GM19397 (cell line): Measurements from ENCODE around the gene RAI1.
"Not testable (repeated sequence)": the region's sequence is repeated elsewhere in the genome, so short reads cannot be mapped to it uniquely, and the experiment has no call there.

ENCODE experiments used
- ATAC-seq: cut with Tn5 transposase; IDR thresholded peaks from one replicate; pipeline ENCODE4 v1.9.1; 2021; ENCODE audit warnings: mild to moderate bottlenecking, moderate library complexity; ENCODE audit not compliant: unreplicated experiment

Gene RAI1

GRCh38 chr17:17795946-17796786 lies 114.9 kb downstream of the RAI1 start:
- no peak for ATAC-seq

- ATAC-seq, result no peak
These were observed 115.5 kb downstream of the RAI1 start for GRCh38 chr17:17796787-17797061.

- no peak for ATAC-seq
These were observed 116.0 kb downstream of the RAI1 start for GRCh38 chr17:17797119-17797809.

DNA sequence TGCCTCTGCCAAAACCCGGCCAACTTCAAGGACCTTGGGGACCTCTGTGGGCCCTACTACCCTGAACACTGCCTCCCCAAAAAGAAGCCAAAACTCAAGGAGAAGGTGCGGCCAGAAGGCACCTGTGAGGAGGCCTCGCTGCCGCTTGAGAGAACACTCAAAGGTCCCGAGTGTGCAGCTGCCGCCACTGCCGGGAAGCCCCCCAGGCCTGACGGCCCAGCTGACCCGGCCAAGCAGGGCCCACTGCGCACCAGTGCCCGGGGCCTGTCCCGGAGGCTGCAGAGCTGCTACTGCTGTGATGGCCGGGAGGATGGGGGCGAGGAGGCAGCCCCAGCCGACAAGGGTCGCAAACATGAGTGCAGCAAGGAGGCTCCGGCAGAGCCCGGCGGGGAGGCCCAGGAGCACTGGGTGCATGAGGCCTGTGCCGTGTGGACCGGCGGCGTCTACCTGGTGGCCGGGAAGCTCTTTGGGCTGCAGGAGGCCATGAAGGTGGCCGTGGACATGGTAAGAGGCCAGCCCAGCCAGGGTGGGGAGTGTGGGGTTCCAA lies 116.8 kb downstream of the RAI1 start:
- no peak for ATAC-seq

DNA sequence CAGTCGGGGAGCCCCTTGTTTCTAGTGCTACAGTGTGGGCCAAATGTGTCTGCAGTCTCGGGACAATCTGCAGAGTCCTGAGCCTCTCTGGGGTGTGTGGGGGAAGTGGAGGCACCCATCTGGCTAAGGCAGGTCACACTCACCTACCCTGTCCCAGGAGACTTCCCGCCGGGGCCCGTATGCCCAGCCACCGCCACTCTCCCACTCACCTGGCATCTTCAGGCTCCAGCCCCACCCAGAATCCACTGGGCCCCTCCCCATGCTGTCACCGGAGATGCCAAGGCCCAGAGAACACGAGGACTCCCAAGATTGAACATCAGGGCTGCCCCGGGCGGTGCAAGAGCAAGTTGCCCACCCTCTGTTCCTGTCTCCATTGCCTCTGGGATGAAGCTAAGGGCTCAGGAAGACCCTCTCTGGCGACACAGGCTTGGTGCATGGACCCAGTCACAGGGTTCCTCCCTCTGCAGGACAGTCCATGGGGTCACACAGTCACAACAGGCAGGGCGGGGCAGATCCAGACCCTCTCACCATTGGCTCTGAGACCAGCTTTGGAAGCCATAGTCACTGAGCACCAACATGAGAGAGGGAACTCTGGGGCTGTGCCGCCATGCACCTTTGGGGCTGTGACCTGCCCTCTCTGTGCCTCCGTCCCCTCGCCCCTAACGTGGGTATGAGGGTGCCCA lies 117.5 kb downstream of the RAI1 start:
- ATAC-seq, result no peak

DNA sequence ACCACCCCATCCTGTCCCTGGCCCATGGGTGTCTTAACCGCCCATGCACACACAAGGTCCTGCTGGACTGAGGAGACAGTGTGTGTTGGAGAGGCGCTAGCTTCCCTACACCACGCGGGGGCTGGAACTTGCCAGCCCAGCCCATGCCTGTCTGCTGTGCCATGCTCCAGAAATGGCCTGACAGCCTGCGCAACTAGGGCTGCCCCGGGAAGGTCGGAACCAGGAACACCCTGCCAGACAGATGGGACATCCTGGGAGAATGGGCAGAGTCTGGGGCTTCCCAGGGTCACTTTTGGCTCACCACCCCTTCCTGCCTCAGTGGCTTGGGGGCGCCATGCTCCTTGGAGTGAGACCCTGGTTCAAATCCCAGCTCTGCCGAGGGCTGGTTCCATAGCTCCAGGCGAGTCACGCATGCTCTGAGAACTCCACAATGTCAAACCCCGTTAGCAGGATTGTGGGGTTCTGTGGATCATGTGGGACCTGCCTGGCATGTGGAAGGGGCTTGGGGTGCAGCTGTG lies 119.3 kb downstream of the RAI1 start:
- ATAC-seq, result no peak

DNA sequence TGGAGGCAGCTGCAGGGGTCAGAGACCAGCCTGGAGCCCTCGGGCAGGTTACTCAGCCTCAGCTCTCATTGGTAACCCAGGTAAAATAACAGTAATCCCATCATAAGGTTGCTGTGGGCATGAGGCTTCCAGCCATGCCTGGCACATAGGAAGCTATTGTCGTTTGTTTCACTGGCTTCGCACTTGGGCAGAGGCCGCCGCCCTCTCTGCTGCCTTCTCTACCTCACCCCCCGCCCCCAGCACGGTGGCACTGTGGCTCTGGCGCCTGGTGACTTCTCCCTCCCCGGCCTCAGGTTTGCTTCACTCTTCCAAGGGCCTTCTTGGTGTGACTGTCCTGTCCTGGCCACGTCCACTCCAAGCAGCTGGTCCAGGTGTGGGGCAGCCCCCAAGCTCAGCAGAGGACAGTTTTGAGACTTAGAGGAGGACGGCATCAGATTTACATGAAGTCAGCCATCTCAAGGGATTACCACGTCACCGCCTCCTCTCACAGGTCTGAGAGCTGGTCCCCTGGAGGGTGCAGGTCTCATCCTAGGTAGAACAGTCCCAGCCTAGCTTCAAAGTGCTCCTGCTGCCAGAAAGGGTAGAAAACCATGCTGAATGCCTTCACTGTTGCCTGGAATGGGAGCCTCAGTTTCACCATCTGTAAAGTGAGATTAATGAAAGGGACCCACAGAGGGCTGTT lies 120.7 kb downstream of the RAI1 start:
- no peak for ATAC-seq

GRCh38 chr17:17804007-17804406 lies 122.7 kb downstream of the RAI1 start:
- no peak for ATAC-seq

- ATAC-seq, result no peak
These were observed 124.3 kb downstream of the RAI1 start for GRCh38 chr17:17805575-17805974.

DNA sequence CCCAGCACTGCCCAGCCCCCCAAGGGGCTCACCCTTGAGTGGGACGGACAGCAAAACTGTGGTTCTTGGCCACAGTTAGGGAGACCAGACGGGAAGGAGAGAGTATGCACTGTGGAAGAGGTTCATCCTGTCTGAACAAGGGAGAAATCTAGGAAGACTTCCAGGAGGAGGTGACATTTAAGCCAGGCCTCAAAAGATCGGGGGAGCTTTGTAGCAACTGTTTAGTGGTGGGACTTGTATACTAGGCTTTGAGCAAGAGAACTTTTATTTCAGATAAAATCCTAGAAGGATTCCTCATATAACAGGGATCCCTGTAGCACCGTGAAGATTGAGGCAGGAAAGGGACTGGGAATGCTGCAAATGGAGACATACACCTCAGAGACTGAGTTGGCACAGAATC lies 124.8 kb downstream of the RAI1 start:
- no peak for ATAC-seq

DNA sequence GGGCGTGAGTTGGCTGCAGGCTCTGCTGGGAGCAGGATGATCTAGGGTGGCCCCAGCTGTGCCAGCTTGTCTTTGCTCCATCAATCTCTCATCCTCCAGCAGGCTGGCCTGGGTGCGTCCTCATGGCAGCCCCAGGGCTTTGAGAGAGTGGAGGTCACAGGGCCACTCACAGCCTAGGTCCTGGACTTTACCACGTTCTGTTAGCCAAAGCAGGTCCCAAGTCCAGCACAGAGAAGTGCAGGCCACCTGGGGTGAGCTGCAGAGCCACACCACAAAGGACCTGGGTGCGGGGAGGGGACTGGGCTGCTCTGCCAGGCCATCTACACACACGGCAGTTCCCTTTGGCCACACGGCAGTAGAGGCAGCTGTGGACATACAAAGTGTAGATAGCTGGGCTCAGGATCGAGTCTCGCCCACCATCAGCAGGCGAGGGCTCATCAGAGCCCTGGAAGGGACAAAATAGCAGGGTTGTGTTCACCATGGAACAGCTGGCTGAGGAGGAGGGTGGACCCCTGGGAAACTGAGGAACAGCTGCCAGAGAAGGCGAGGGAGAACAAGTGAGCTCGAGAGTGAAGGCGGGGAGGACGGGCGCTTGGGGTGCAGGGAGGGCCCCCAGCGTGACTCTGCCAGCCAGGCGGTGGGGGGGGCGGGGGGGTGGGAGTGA lies 125.5 kb downstream of the RAI1 start:
- ATAC-seq, result no peak

- no peak for ATAC-seq
These were observed 126.2 kb downstream of the RAI1 start for GRCh38 chr17:17807440-17807839.

- not testable (repeated sequence) for ATAC-seq
These were observed 126.9 kb downstream of the RAI1 start for GRCh38 chr17:17808200-17808599.

DNA sequence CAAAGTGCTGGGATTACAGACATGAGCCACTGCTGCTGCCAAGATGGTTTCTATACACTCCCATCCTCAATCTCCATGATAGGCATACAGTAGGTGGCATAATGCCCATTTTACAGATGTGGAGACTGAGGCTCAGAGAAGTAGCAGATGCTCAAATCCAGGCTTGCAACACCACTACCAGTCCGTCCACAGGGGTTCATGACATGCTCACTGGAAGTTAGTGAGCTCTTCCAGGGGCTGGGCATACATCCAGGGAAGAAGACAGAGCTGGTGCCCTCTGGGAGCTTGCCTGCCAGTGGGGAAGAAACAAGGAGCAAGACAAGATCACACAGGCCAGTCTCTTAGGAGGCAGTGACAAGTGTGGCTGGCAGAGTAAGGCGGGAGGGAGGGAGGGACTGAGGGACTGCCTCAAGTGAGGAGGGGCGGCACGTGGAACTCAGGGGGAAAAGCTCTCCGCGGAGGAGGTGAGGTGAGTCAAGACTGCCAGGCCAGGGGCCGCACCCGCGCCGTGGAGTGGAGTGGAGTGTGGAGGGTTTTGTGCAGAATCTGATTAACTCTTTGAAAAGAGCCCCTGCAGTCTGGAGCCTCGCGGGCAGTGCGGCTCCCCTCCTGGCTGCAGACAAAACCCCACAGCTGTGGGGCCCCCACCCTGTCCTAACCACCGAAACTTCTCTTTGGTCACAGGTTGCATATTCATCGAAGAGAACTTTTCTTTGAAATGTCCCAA lies 127.6 kb downstream of the RAI1 start:
- no peak for ATAC-seq

DNA sequence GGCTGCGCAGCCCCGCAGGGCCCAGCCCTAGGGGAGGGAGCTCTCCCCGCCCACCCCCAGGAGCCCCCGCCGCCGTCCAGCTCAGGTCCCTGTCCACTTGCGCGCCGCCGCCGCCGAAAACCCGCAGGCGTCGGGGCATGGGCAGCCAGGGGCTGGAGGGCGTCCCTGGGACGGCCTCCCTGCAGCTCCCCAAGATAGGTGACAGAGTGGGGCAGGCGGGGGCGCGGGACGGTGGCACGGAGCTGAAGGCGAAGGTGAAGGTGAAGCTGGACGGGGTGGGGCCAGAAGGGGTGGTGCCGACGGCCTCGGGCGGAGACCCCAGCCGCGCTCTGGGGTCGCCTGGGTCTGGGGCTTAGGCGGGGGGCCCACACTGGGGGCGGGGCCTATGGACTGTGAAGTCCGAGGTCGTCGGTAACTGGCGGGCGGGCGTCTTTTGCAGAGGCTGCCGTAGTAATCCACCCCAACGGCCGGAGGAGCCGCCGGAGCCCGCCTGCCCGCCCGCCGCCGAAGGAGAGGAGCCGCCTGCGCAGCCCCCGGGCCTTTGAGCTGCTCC lies 128.3 kb downstream of the RAI1 start:
- ATAC-seq, result no peak

DNA sequence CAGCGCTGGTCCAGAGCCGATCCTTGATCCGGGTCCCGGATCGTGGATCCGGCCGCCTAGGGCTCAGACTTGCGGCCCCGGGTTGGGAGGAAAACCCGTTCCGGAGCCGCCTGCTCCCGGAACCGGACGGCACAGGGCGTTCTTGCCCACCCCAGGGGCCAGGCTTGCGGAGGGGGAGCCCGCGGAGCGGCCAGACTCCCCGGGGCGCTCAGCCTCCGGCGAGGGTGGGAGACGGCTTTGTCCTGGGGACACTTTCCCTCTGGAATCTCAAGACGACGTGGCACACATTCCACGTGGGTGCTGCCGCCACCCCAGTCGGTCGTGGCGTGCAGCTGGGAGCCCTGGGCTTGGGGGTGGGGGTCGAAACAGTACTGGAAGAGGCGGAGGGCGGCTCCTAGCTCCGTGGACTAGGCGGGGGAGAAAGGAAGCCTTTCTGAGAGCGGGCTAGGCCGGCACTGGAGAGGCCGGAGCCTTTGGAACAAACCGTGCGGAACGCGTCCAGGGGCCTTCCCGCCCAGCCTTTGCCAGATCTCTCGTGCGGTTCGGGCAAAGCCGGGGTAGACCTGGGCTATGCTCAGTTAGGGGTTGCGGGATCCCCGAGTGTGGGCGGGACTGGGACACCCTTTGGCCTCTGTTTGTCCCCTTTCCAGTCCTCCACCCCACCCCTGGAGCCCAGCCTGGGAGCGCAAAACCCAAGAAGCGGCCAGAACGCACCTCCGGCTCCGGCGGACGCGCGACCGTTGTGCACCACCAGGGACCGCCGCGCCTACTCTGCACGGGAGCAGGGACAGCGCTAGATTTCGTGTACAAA lies 129.0 kb downstream of the RAI1 start:
- ATAC-seq, result no peak

- ATAC-seq, result no peak
These were observed 129.6 kb downstream of the RAI1 start for GRCh38 chr17:17810895-17811248.

- no peak for ATAC-seq
These were observed 130.3 kb downstream of the RAI1 start for GRCh38 chr17:17811381-17812210.
